ENCODE data around the gene ASIC3.

Gene ASIC3

GRCh38 chr7:151085691-151086620 is 37.6 kb downstream of the ASIC3 start, which contains the start of gene AGAP3:
Gene AGAP3, plus strand, starts transcription at chr7:151086475. Its CDS starts 267 bp downstream, at chr7:151086742.
- DNase-seq (ENCODE audit: low spot score) = peak; percentile 96

GRCh38 chr7:151086802-151087244 is 38.5 kb downstream of the ASIC3 start:
- DNase-seq (ENCODE audit: low spot score) = peak; percentile 57

GRCh38 chr7:151087245-151088018 is 39.1 kb downstream of the ASIC3 start:
- peak; percentile 80 for DNase-seq (ENCODE audit: low spot score)

GRCh38 chr7:151088019-151088855 is 39.9 kb downstream of the ASIC3 start:
- no peak for DNase-seq (ENCODE audit: low spot score)

GRCh38 chr7:151088856-151089699 is 40.7 kb downstream of the ASIC3 start:
- no peak for DNase-seq (ENCODE audit: low spot score)

GRCh38 chr7:151089893-151090730 is 41.8 kb downstream of the ASIC3 start:
- no peak for DNase-seq (ENCODE audit: low spot score)

- no peak for DNase-seq (ENCODE audit: low spot score)
These were observed 42.7 kb downstream of the ASIC3 start for GRCh38 chr7:151091003-151091402.

- no peak for DNase-seq (ENCODE audit: low spot score)
These were observed 43.1 kb downstream of the ASIC3 start for GRCh38 chr7:151091431-151091830.

- no peak for DNase-seq (ENCODE audit: low spot score)
These were observed 43.7 kb downstream of the ASIC3 start for GRCh38 chr7:151091988-151092387.

GRCh38 chr7:151093748-151094147 is 45.4 kb downstream of the ASIC3 start:
- DNase-seq (ENCODE audit: low spot score) = no peak

- DNase-seq (ENCODE audit: low spot score) = no peak
These were observed 46.3 kb downstream of the ASIC3 start for GRCh38 chr7:151094675-151095074.

- DNase-seq (ENCODE audit: low spot score) = no peak
These were observed 46.9 kb downstream of the ASIC3 start for GRCh38 chr7:151095123-151095797.

- DNase-seq (ENCODE audit: low spot score) = no peak
These were observed 47.6 kb downstream of the ASIC3 start for GRCh38 chr7:151095828-151096475.

- DNase-seq (ENCODE audit: low spot score) = no peak
These were observed 51.3 kb downstream of the ASIC3 start for GRCh38 chr7:151099486-151100211.

GRCh38 chr7:151100921-151101320 is 52.6 kb downstream of the ASIC3 start:
- no peak for DNase-seq (ENCODE audit: low spot score)

GRCh38 chr7:151101621-151102396 is 53.5 kb downstream of the ASIC3 start:
- no peak for DNase-seq (ENCODE audit: low spot score)
